ENCODE measurements around the gene TXLNB.
A peak's percentile ranks its signal among the peaks of the same experiment; 100 is the strongest.
"Not testable (repeated sequence)": the region's sequence is repeated elsewhere in the genome, so short reads cannot be mapped to it uniquely, and the experiment has no call there.

TXLNB gene

DNA sequence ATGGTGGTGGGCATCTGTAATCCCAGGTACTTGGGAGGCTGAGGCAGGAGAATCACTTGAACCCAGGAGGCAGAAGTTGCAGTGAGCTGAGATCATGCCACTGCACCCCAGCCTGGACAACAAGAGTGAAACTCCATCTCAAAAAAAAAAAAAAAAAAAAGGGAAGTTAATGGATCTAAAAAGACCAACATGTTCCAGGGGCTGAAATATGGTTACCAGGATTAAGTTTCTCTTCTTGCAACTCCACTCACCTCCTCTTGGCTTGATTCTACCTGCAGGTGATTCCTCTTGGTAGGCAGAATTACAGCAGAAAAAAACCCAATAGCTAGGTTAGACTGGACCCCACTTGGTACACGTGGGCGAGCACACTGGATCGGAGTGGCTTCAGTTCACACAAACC is 63.4 kb downstream of the TXLNB start:
- not testable (repeated sequence) for H3K27me3 Mint-ChIP-seq, H3K27ac Mint-ChIP-seq, H3K9me3 Mint-ChIP-seq, DNase-seq, H3K4me3 Mint-ChIP-seq, H3K4me1 Mint-ChIP-seq, H3K36me3 Mint-ChIP-seq
- CTCF ChIA-PET = interaction anchor here (0.8 to 0.9 kb wide), 3 partner anchors 9 to 141 kb away, joined by 3 read pairs; no protein-coding TSS in a partner anchor

DNA sequence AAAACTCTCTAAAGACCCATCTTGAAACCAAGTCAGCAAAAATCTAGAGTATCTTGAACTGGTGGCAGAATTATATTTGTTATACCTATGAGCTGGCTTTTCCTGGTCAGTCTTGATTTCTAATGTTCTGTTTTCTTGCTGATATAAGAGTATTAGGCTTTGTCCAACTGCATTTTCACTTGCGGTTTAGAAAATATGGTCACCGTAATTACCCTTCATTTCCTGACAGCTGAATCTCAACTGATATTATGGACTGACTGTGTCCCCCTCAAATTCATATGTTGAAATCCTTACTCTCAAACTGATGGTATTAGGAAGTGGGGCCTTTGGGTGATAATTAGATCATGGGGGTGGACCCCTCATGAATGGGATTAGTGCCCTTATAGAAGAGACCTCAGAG is 72.1 kb downstream of the TXLNB start:
- Mint-ChIP-seq H3K4me1 (peaks cover 14% of the 10 kb centered on the region), H3K27me3 (no peaks in the 10 kb centered on the region), H3K36me3 (peaks cover 3% of the 10 kb centered on the region), H3K9me3 (peaks cover 2% of the 10 kb centered on the region), H3K4me3 (no peak overlapping the region), H3K27ac (no peak overlapping the region)
- CTCF ChIA-PET = interaction anchor here (0.7 to 5.9 kb wide), 38 partner anchors 9 to 529 kb away, joined by 3 to 144 read pairs (median 4); partner anchors contain the start of genes CITED2 and TXLNB
- DNase-seq = no peak

DNA sequence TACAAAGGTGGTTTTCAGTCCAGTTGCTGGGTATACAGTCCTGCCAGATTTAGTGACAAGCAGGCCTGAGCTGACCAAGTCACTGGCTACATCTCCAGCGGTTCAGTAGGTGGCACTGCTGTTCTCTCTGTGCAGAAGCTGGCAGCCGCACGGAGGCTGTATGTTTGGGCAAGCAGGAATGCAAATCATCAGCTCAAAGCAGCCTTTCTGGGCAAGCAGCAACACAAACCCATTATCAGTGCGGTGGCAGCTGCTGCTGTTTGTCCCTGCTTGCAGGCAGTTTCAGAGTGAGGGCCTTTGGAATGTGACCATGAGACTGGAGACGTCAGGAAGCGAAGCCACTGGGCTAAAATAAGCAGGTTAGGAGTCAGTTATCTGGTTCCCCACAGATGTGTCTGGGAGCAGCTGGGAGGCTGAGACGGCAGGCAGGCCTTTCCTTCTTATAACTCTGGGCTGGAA is 72.5 kb downstream of the TXLNB start:
- Mint-ChIP-seq H3K4me3 (no peak overlapping the region), H3K27ac (peak overlapping the region; percentile 20), H3K4me1 (peaks cover 14% of the 10 kb centered on the region), H3K9me3 (peaks cover 2% of the 10 kb centered on the region), H3K27me3 (no peaks in the 10 kb centered on the region), H3K36me3 (peaks cover 3% of the 10 kb centered on the region)
- DNase-seq = peak; percentile 84
- CTCF ChIA-PET = interaction anchor here (0.7 to 5.9 kb wide), 38 partner anchors 10 to 528 kb away, joined by 3 to 144 read pairs (median 4); partner anchors contain the start of genes CITED2 and TXLNB

DNA sequence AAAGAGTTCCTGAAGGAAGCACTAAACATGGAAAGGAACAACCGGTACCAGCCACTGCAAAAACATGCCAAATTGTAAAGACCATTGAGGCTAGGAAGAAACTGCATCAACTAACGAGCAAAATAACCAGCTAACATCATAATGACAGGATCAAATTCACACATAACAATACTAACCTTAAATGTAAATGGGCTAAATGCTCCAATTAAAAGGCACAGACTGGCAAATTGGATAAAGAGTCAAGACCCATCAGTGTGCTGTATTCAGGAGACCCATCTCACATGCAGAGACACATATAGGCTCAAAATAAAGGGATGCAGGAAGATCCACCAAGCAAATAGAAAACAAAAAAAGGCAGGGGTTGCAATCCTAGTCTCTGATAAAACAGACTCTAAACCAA is 79.3 kb downstream of the TXLNB start:
- H3K27me3 Mint-ChIP-seq, H3K27ac Mint-ChIP-seq, H3K4me3 Mint-ChIP-seq, CTCF ChIA-PET, DNase-seq: not testable (repeated sequence)
- peaks cover 22% of the 10 kb centered on the region for H3K4me1 Mint-ChIP-seq
- peaks cover 45% of the 10 kb centered on the region for H3K9me3 Mint-ChIP-seq
- H3K36me3 Mint-ChIP-seq = peaks cover 36% of the 10 kb centered on the region

DNA sequence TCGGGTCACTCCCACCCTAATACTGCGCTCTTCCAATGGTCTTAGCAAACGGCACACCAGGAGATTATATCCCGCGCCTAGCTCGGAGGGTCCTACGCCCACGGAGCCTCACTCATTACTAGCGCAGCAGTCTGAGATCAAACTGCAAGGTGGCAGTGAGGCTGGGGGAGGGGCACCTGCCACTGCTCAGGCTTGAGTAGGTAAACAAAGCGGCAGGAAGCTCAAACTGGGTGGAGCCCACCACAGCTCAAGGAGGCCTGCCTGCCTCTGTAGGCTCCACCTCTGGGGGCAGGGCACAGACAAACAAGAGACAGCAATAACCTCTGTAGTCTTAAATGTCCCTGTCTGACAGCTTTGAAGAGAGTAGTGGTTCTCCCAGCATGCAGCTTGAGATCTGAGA is 81.0 kb downstream of the TXLNB start:
- peak; percentile 66 for DNase-seq
- H3K4me1 Mint-ChIP-seq = peaks cover 22% of the 10 kb centered on the region
- CTCF ChIA-PET, H3K4me3 Mint-ChIP-seq, H3K27me3 Mint-ChIP-seq: not testable (repeated sequence)
- H3K36me3 Mint-ChIP-seq = peaks cover 44% of the 10 kb centered on the region
- H3K27ac Mint-ChIP-seq = peak overlapping the region; percentile 78
- H3K9me3 Mint-ChIP-seq = peaks cover 60% of the 10 kb centered on the region

DNA sequence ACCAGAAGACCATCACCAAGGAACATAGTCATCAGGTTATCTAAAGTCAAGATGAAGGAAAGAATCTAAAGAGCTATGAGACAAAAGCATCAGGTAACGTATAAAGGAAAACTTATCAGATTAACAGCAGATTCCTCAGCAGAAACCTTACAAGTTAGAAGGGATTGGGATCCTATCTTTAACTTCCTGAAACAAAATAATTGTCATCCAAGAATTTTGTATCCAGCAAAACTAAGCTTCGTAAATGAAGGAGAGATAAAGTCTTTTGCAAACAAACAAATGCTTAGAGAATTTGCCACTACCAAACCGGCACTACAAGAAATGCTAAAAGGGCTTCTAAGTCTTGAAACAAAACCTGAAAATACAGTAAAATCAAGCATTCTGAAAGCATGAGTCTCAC is 86.0 kb downstream of the TXLNB start:
- CTCF ChIA-PET = interaction anchor here (0.5 to 2.5 kb wide), 2 partner anchors 13 to 40 kb away, joined by 3 to 9 read pairs; no protein-coding TSS in a partner anchor
- Mint-ChIP-seq H3K9me3 (peaks cover 53% of the 10 kb centered on the region), H3K27me3 (no peaks in the 10 kb centered on the region), H3K27ac (no peak overlapping the region), H3K4me3 (no peak overlapping the region), H3K4me1 (peaks cover 17% of the 10 kb centered on the region), H3K36me3 (peaks cover 38% of the 10 kb centered on the region)
- no peak for DNase-seq

DNA sequence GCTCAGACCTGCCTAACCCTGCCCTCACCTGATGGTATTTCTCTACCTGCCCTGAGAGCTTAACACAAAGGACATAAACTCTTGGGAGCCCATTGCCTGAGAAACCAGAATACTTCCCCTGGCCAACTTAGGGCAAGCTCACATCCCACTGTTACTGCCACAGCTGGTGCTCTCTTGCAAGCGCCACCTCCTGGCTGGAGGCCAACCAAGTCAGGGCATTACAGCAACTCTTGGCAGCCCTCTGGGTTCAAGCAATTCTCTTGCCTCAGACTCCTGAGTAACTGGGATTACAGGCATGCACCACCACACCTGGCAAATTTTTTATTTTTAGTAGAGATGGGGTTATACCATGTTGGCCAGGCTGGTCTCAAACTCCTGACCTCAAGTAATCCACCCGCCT is 86.8 kb downstream of the TXLNB start:
- Mint-ChIP-seq H3K27me3 (no peaks in the 10 kb centered on the region), H3K4me3 (no peak overlapping the region), H3K27ac (no peak overlapping the region), H3K4me1 (peaks cover 8% of the 10 kb centered on the region), H3K36me3 (peaks cover 30% of the 10 kb centered on the region), H3K9me3 (peaks cover 46% of the 10 kb centered on the region)
- CTCF ChIA-PET = interaction anchor here (0.5 to 2.5 kb wide), 2 partner anchors 14 to 41 kb away, joined by 3 to 9 read pairs; no protein-coding TSS in a partner anchor
- DNase-seq = no peak

DNA sequence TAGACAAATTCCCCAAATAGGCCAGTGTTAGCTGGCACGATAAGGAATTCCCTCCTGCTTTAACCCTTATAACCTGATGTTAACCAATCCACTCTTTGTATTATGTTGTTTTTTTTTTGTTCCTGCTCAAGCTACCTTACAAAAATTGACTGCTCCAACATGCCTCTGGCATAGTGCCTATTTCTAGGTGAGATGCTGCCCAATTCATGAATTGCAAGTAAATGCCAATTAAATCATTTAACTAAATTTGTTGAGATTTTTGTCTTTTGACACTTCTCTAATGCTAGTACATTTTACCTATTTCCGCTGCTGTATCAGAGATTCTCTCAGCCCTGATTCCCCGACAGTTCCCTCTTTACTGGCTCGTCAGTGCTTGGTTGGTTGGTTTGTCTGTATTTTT is 90.4 kb downstream of the TXLNB start:
- H3K36me3 Mint-ChIP-seq = peaks cover 8% of the 10 kb centered on the region
- DNase-seq = no peak
- H3K27me3 Mint-ChIP-seq = no peaks in the 10 kb centered on the region
- H3K9me3 Mint-ChIP-seq = peaks cover 15% of the 10 kb centered on the region
- no peak overlapping the region for H3K27ac Mint-ChIP-seq
- H3K4me1 Mint-ChIP-seq = no peaks in the 10 kb centered on the region
- CTCF ChIA-PET = no interaction called here
- H3K4me3 Mint-ChIP-seq = no peak overlapping the region

DNA sequence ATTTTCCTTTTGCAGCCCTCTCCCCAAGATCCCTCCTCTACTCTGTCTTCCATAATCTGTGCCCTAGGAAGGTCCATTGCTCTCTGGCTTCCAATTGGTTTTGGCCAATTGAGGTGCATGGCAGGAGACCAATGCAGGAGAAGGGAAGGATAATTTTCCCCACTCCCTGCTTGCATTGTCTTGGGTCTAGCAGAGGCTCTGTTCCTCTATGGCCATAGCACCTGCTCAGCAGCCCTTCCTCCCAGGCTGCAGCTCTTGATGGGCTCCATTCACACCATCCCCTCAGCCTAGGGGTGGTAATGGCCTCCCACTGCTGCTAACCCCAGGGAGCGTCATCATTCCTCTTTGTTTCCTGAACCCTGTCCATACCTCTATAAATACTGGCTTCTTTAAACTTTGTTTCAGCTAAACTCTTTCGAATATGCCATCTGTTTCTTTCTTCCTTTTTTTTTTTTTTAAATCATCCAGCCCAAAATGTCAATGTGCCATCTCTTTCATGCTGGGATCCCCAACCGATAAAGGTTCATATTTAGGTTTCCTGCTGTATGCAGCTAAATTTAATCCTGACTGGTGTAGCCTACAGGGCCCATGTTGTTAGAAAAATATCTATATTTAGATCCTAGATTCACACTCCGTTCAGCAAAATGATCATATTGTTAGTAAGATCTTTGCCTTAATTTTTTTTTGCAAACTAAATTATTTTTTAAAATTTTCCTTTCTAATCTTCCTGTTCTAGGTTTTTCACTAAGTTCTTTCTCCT is 93.1 kb downstream of the TXLNB start:
- peaks cover 3% of the 10 kb centered on the region for H3K36me3 Mint-ChIP-seq
- H3K4me3 Mint-ChIP-seq = no peak overlapping the region
- CTCF ChIA-PET = interaction anchor here (1.2 kb wide), 1 partner anchor 21 kb away, joined by 4 read pairs; no protein-coding TSS in a partner anchor
- peaks cover 8% of the 10 kb centered on the region for H3K9me3 Mint-ChIP-seq
- no peak for DNase-seq
- no peaks in the 10 kb centered on the region for H3K4me1 Mint-ChIP-seq
- no peaks in the 10 kb centered on the region for H3K27me3 Mint-ChIP-seq
- no peak overlapping the region for H3K27ac Mint-ChIP-seq

DNA sequence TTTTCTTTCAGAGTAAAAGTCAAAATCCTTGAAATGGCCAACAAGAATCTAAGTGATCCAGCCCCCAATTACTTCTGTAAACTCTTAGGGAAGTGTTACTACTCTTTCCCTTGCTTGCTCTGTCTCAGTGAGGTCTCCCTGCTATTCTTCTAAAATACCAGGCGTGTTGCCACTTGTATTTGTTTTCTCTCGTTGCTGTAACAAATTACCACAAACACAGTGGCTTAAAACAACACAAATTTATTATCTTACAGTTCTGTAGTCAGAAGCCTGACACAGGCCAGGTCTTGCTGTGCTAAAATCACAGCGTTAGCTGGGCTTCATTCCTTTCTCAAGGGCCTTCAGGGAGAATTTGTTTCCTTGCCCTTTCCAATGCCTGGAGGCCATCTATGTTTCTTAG is 97.1 kb downstream of the TXLNB start:
- Mint-ChIP-seq H3K4me3 (no peak overlapping the region), H3K4me1 (no peaks in the 10 kb centered on the region), H3K36me3 (peaks cover 1% of the 10 kb centered on the region), H3K27ac (no peak overlapping the region), H3K27me3 (no peaks in the 10 kb centered on the region), H3K9me3 (peaks cover 4% of the 10 kb centered on the region)
- DNase-seq = no peak
- CTCF ChIA-PET = no interaction called here

Measured in activated naive CD4-positive, alpha-beta T cell treated with anti-CD3 and anti-CD28 coated beads, Interleukin-2, amount 10 ng/mL, durations not matched to agents 7 days and 5 days (primary cell).